Gastroesophageal sphincter (tissue), 4 donors: ENCODE measurements around the gene R3HDM2. TPM values are rescaled to one million over a fixed set of nuclear protein-coding genes. Genes with fewer than 3 reads are reported as not detected.

Experiments used
- ATAC-seq: fragments of 150-250 bp; one replicate; pipeline ENCODE4 v1.9.1; 2016; ENCODE audit warnings: mild to moderate bottlenecking, moderate library complexity
- H3K27ac ChIP-seq, 4 donors: fragments of 200-600 bp; sonication (generic) in 3 of 4; 1 replicate in 3 of 4; 2 replicates in 1 of 4; pipeline ENCODE4 v1.5.1; 2016 to 2019
- H3K27me3 ChIP-seq: fragments of 200-600 bp; sonication (generic); one replicate; pipeline ENCODE4 v1.5.1; 2019
- H3K36me3 ChIP-seq, 2 donors: fragments of 200-600 bp; sonication (generic); one replicate each; pipeline ENCODE4 v1.5.1; 2019; ENCODE audit warnings: control low read depth in 1 of 2
- H3K4me1 ChIP-seq, 3 donors: fragments of 200-600 bp; sonication (generic); 1 replicate in 2 of 3; 2 replicates in 1 of 3; pipeline ENCODE4 v1.5.1; 2016 to 2019; ENCODE audit warnings: control low read depth in 2 of 3
- H3K4me3 ChIP-seq, 2 donors: fragments of 200-600 bp; sonication (generic); one replicate each; pipeline ENCODE4 v1.5.1; 2019; ENCODE audit warnings: mild to moderate bottlenecking in 1 of 2, moderate library complexity in 1 of 2
- H3K9me3 ChIP-seq, 3 donors: fragments of 200-600 bp; sonication (generic); one replicate each; pipeline ENCODE4 v1.5.1; 2017 to 2019; ENCODE audit warnings: control low read depth in 2 of 3
- EP300 ChIP-seq: sonication (generic); formaldehyde crosslinking; IDR thresholded peaks from one replicate; pipeline ENCODE4 v1.6.1; 2017; ENCODE audit warnings: antibody characterized with exemption, mild to moderate bottlenecking
- POLR2A ChIP-seq, 2 donors: fragments of 450-650 bp; IDR thresholded peaks; one replicate each; pipeline ENCODE4 v1.6.1; 2017; ENCODE audit warnings: antibody characterized with exemption in 2 of 2, mild to moderate bottlenecking in 2 of 2, moderate library complexity in 1 of 2
- POLR2AphosphoS5 ChIP-seq: sonication (generic); formaldehyde crosslinking; IDR thresholded peaks from one replicate; pipeline ENCODE4 v1.6.1; 2017; ENCODE audit warnings: antibody characterized with exemption
- WGBS, 2 donors: methylation state at CpG; one replicate each; pipeline ENCODE4 v1.1.5; 2018; ENCODE audit warnings: low coverage in 1 of 2; 5-methylcytosine and 5-hydroxymethylcytosine counted together
- total RNA-seq, 4 donors: library from RNA; depleted of rRNA; stranded (reverse); fragments of >200 nt; gene quantifications; one replicate each; pipeline ENCODE4 v1.1.0, GENCODE V29; 2016
- TF ChIP-seq, protein P1 (sequence below), 4 experiments: fragments of 200-600 bp in 2 of 4; fragments of 450-650 bp in 2 of 4; sonication (generic) in 1 of 4; IDR thresholded peaks; one replicate each; pipeline ENCODE4 v1.5.1; 2017 to 2019; ENCODE audit warnings: antibody characterized with exemption in 4 of 4, mild to moderate bottlenecking in 2 of 4, moderate library complexity in 2 of 4

The R3HDM2 gene
- total RNA-seq, 4 donors from 2014 or later = 38.0 to 60.1 (median 45.9) TPM

DNA sequence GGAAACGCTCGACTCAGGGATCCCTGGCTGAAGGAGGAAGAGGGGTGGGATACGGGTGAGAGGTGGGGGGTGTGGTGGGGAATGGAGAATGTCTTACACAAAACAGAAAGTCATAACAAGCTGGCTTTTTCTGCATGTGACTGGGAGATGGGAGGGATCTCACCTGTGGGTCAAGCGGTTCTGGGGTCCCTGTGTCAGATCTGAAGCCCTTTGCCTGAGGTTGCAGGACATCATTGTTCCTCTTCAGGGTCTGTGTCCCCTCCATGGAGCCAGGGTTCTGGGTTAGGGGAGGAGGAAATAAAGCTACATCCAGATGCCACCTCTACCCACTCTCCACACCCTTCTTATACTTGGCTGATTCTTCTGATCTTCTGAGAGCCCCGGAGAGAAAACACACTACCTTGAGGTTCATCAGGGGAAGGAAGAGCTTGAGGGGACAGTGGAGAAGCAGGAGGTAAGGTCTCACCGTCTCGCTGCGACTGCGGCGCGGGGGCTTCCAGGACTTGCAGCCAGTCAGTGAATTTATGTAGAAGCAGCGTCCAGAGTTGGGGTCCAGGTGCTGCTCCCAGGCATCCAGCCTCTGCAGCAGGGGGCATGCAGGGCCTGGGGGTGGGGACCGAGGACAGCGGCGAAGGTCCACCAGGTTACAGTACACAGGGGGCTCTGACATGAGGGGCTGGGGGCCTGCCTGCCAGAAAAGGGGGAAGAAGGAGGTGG is 46.3 kb upstream of the R3HDM2 start:
- peaks cover 0 to 17% (median 7%) of the 10 kb centered on the region in 3 donors for H3K4me1 ChIP-seq
- H3K36me3 ChIP-seq = no peaks in the 10 kb centered on the region
- no peak for ATAC-seq
- peak overlapping the region in 1 of 2 donors; percentile 48 for H3K4me3 ChIP-seq
- no peaks in the 10 kb centered on the region for H3K9me3 ChIP-seq
- 67% methylated on average over 5 of the region's 15 CpGs; no CpG with 5 or more reads in 1 of the 2 donors for WGBS, 2 donors
- peaks cover 98% of the 10 kb centered on the region for H3K27me3 ChIP-seq
- H3K27ac ChIP-seq = peak overlapping the region in 3 of 4 donors; percentile 31 to 54 (median 50)
- TF ChIP-seq POLR2AphosphoS5 (no peak), EP300 (no peak), POLR2A (IDR thresholded peaks at IDR 0.05) (no peak)
- TF ChIP-seq, protein P1, sequence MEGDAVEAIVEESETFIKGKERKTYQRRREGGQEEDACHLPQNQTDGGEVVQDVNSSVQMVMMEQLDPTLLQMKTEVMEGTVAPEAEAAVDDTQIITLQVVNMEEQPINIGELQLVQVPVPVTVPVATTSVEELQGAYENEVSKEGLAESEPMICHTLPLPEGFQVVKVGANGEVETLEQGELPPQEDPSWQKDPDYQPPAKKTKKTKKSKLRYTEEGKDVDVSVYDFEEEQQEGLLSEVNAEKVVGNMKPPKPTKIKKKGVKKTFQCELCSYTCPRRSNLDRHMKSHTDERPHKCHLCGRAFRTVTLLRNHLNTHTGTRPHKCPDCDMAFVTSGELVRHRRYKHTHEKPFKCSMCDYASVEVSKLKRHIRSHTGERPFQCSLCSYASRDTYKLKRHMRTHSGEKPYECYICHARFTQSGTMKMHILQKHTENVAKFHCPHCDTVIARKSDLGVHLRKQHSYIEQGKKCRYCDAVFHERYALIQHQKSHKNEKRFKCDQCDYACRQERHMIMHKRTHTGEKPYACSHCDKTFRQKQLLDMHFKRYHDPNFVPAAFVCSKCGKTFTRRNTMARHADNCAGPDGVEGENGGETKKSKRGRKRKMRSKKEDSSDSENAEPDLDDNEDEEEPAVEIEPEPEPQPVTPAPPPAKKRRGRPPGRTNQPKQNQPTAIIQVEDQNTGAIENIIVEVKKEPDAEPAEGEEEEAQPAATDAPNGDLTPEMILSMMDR (IDR thresholded peaks at IDR 0.05) = no peak

DNA sequence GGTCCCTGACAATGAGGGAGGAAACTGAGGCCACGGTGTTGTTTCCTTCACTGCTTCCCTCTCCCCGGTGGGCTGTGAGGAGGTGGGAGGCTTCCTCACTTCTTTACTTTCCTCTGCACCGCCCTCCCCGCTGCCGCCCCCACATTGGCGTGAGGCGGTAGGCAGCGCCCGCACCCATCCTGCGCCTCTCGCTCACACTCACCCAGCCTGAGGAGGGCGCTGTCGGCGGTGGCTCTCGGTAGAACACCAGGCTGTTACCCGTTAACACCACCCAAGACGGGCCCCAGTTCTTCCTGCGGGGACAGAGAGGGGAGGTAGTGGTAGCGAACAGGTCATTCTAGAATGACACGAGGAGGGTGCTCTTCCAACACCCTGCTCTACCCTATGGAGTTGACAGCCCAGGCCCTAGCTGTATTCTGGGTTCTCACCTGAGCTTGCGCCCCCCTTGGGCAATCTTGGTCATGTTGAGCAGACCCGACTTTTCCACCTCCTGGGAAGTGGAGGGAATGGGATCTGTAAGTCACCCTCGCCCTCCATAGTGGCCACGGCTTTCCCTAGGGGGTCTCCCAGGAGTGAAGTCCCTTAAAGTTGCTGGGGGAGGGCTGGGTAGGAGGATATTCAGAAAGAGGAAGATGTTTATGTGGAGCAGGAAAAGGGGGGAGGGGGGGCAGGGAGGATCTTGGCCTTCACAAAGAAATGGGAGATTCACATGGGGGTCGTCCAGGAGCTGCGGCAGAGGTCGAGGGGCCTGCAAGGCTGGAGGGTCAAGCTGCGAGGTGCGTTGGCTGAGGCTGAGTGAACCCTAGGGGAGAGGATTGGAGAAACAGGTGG is 45.5 kb upstream of the R3HDM2 start:
- Histone ChIP-seq H3K27me3 (peaks cover 98% of the 10 kb centered on the region), H3K4me3 (peak overlapping the region in 1 of 2 donors; percentile 48), H3K36me3 (no peaks in the 10 kb centered on the region), H3K9me3 (no peaks in the 10 kb centered on the region), H3K27ac (peak overlapping the region in 1 of 4 donors; percentile 50), H3K4me1 (peaks cover 0 to 17% (median 7%) of the 10 kb centered on the region in 3 donors)
- TF ChIP-seq EP300 (no peak), POLR2AphosphoS5 (no peak), POLR2A (IDR thresholded peaks at IDR 0.05) (no peak)
- TF ChIP-seq, protein P1 (IDR thresholded peaks at IDR 0.05) = no peak
- 24 to 40% methylated on average over 1 to 8 of the region's 29 CpGs for WGBS, 2 donors
- ATAC-seq = peak; percentile 9

DNA sequence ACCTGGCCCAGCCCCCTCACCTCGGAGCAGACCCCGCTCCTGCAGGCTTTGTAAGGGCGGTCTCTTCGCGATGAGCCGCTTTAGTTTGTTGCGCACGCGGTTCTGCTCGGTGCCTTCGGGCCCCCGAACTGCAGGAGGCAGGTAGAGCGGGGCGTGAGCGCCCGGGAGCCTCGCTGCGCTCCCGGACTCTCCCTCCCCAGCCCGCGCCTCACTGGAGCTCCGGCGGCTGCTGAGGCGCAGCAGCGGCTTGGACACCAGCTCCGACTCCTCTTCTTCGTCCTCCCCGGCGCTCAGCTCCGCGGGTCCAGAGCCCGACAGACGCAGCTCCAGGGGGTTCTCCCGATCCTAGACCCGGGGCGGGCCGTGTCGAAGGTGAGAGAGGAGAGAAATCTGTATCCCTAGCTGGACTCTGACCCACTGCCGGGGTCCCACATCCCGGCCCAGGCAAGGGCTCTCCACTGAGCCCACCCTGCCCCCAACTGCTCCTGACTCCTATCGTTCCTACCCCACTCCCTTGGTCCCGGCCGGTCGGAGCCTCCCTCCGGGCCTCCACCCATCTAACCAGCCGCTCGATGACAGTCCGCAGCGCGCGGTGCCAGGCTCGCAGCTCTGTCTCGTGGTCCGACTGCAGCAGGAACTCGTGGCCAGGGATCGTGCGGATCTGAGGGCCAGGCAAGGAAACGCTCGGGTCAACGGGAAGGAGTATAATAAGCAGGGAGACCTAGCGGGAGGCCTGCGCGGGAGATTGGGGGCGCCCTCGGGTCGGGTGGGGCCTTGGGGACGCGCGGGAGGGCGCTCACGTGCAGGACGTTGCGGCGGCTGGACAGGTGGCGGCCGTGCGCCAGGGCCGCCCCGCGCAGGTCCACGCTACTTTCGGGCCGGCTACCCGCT is 44.7 kb upstream of the R3HDM2 start:
- no peaks in the 10 kb centered on the region for H3K36me3 ChIP-seq
- H3K4me3 ChIP-seq = peak overlapping the region in 1 of 2 donors; percentile 48
- peaks cover 0 to 17% (median 7%) of the 10 kb centered on the region in 3 donors for H3K4me1 ChIP-seq
- peaks cover 98% of the 10 kb centered on the region for H3K27me3 ChIP-seq
- WGBS, 2 donors = 0 to 44% methylated on average over 1 to 2 of the region's 84 CpGs
- peak; percentile 54 for ATAC-seq
- H3K27ac ChIP-seq = peak overlapping the region in 1 of 4 donors; percentile 37
- TF ChIP-seq, protein P1 (IDR thresholded peaks at IDR 0.05) = no peak
- TF ChIP-seq POLR2AphosphoS5 (no peak), EP300 (no peak), POLR2A (IDR thresholded peaks at IDR 0.05) (no peak)
- H3K9me3 ChIP-seq = no peaks in the 10 kb centered on the region

DNA sequence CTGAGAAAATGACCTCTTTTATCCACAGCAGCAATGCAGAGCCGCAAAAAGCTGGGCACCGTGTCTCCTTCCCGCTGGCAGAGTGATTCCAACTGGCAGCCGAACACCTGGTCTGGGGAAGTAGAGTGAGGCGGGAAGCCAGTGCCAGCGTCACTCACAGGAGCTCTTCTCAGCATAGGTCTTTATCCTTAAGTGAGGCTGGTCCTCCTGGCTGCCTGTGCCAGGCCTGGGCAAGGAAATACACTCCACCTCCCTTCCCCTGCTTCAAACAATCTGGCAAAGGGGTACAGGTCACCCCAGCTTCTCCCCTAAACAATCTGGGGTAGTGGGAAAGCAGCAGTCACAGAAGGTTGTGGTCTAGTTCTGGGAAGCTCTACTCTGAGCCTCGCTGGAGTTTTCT is 44.0 kb upstream of the R3HDM2 start:
- H3K27ac ChIP-seq = no peak overlapping the region
- peaks cover 0 to 17% (median 7%) of the 10 kb centered on the region in 3 donors for H3K4me1 ChIP-seq
- WGBS, 2 donors = 72 to 100% methylated on average over 1 to 7 of the region's 7 CpGs
- no peaks in the 10 kb centered on the region for H3K9me3 ChIP-seq
- no peak for ATAC-seq
- TF ChIP-seq, protein P1 (IDR thresholded peaks at IDR 0.05) = no peak
- no peak for TF ChIP-seq POLR2AphosphoS5
- TF ChIP-seq EP300 = no peak
- TF ChIP-seq POLR2A (IDR thresholded peaks at IDR 0.05) = no peak
- H3K4me3 ChIP-seq = peak overlapping the region in 1 of 2 donors; percentile 48
- no peaks in the 10 kb centered on the region for H3K36me3 ChIP-seq
- peaks cover 100% of the 10 kb centered on the region for H3K27me3 ChIP-seq
